ENCODE results near the gene CACNA2D3.

- TF ChIP-seq POLR2A (IDR thresholded peaks at IDR 0.05; ENCODE audit: low read length), result no peak
- no peak for TF ChIP-seq GATA1 (IDR thresholded peaks at IDR 0.05; ENCODE audit: low read depth, low read length)
Observed at GRCh38 chr3:54849360-54849759, 727.0 kb downstream of the CACNA2D3 start.
